HCT116 (cell line): ENCODE measurements around the gene FALEC. TPM values are rescaled to one million over a fixed set of nuclear protein-coding genes. Genes with fewer than 3 reads are reported as not detected.
A peak's percentile ranks its signal among the peaks of the same experiment; 100 is the strongest.

Experiments
- ATAC-seq: fragments of 200-7000 bp; cut with Tn5 transposase; 2 replicates; pipeline ENCODE4 v1.9.1; 2020; ENCODE audit warnings: mild to moderate bottlenecking, moderate library complexity
- BruUV-seq: library from RNA; stranded (reverse); fragments of 400-500 nt; replicated peaks from 2 replicates; lab custom pipeline; 2021; lab: Mats Ljungman, UMichigan
- CTCF ChIA-PET: fragments of 300-600 bp; sonication (Branson Sonifier 250); formaldehyde crosslinking; loops from one replicate; lab custom pipeline; 2021; ENCODE audit warnings: antibody characterized with exemption; lab: Charles Lee
- POLR2A ChIA-PET: fragments of 300-600, 350-600 bp; sonication (Branson Sonifier 250); formaldehyde crosslinking; loops from one replicate; lab custom pipeline; 2021; ENCODE audit warnings: antibody characterized with exemption; lab: Charles Lee
- RAD21 ChIA-PET, 2 experiments: fragments of 300-600 bp; sonication (Branson Sonifier 250); formaldehyde crosslinking; loops; one replicate each; lab custom pipeline; 2023; ENCODE audit warnings: low total read pairs in 2 of 2; ENCODE audit not compliant: uncharacterized antibody in 2 of 2, unreplicated experiment in 2 of 2, low non-redundant PET in 1 of 2; lab: Charles Lee
- DNase-seq: peaks from one replicate; pipeline ENCODE4 v3.0.0-alpha.2; 2010; ENCODE audit warnings: low read depth, low spot score
- H2AFZ ChIP-seq: fragments of 200-600 bp; shearing (Covaris generic), sonication (generic); 2 replicates; pipeline ENCODE4 v1.6.1; 2017; ENCODE audit warnings: low read depth, mixed run types, mixed read lengths, antibody characterized with exemption, low read length; ENCODE audit not compliant: poor library complexity, severe bottlenecking
- H3K27ac ChIP-seq: 2 replicates; pipeline ENCODE4 v1.5.1; 2012; ENCODE audit warnings: low read depth, low read length
- H3K27me3 ChIP-seq: fragments of 200-600 bp; sonication (generic); 2 replicates; pipeline ENCODE4 v1.6.1; 2016; ENCODE audit warnings: mixed run types, low read length, mixed read lengths; ENCODE audit not compliant: insufficient read depth
- H3K36me3 ChIP-seq, 2 experiments: fragments of 200-500 bp in 1 of 2; fragments of 200-600 bp in 1 of 2; sonication (Bioruptor generic) in 1 of 2; sonication (generic) in 1 of 2; 2 replicates each; pipeline versions ENCODE4 v1.5.1 to v1.6.1; 2014 to 2016; ENCODE audit warnings: low read length in 2 of 2, inconsistent platforms in 1 of 2, mixed read lengths in 1 of 2, mixed run types in 1 of 2; ENCODE audit not compliant: insufficient read depth in 2 of 2, control insufficient read depth in 1 of 2
- H3K4me1 ChIP-seq, 2 experiments: fragments of 200-600 bp in 1 of 2; sonication (generic) in 1 of 2; 2 replicates each; pipeline versions ENCODE4 v1.5.1 to v1.6.1; 2012 to 2017; ENCODE audit warnings: low read length in 2 of 2, inconsistent platforms in 1 of 2, mild to moderate bottlenecking in 1 of 2, mixed read lengths in 1 of 2, mixed run types in 1 of 2, moderate library complexity in 1 of 2; ENCODE audit not compliant: insufficient read depth in 2 of 2, control insufficient read depth in 1 of 2
- H3K4me2 ChIP-seq: fragments of 200-600 bp; sonication (generic); 2 replicates; pipeline ENCODE4 v1.6.1; 2017; ENCODE audit warnings: mixed run types, low read length, mixed read lengths
- H3K4me3 ChIP-seq, 2 experiments: fragments of 200-600 bp in 1 of 2; sonication (generic) in 1 of 2; replicated peaks in 1 of 2; 2 replicates each; pipeline ENCODE4 v1.5.1; 2011 to 2016; ENCODE audit warnings: low read length in 2 of 2, control low read depth in 1 of 2, low read depth in 1 of 2, mild to moderate bottlenecking in 1 of 2, mixed read lengths in 1 of 2, mixed run types in 1 of 2
- H3K79me2 ChIP-seq: fragments of 200-600 bp; sonication (generic); 2 replicates; pipeline ENCODE4 v1.6.1; 2017; ENCODE audit warnings: mild to moderate bottlenecking, mixed run types, low read length, moderate library complexity, mixed read lengths; ENCODE audit not compliant: insufficient read depth
- H3K9ac ChIP-seq: fragments of 200-600 bp; sonication (generic); 2 replicates; pipeline ENCODE4 v1.6.1; 2016; ENCODE audit warnings: low read length, mixed read lengths
- H3K9me2 ChIP-seq: fragments of 200-600 bp; sonication (generic), shearing (Covaris generic); 2 replicates; pipeline ENCODE4 v1.6.1; 2017; ENCODE audit warnings: mixed run types, mild to moderate bottlenecking, moderate library complexity; ENCODE audit not compliant: insufficient read depth
- H3K9me3 ChIP-seq, 2 experiments: fragments of 200-500 bp in 1 of 2; fragments of 200-600 bp in 1 of 2; sonication (Bioruptor generic) in 1 of 2; sonication (generic) in 1 of 2; 2 replicates each; pipeline ENCODE4 v1.6.1; 2014 to 2017; ENCODE audit warnings: low read length in 2 of 2, mixed read lengths in 2 of 2, inconsistent platforms in 1 of 2, low read depth in 1 of 2, mild to moderate bottlenecking in 1 of 2, mixed run types in 1 of 2, moderate library complexity in 1 of 2; ENCODE audit not compliant: control insufficient read depth in 1 of 2, insufficient read depth in 1 of 2
- H4K20me1 ChIP-seq: fragments of 200-600 bp; sonication (generic), shearing (Covaris generic); 2 replicates; pipeline ENCODE4 v1.6.1; 2017; ENCODE audit warnings: mixed run types, mild to moderate bottlenecking, moderate library complexity; ENCODE audit not compliant: insufficient read depth
- EGR1 ChIP-seq: IDR thresholded peaks from 2 replicates; pipeline ENCODE4 v1.6.1; 2012; ENCODE audit warnings: low read depth
- ELF1 ChIP-seq: IDR thresholded peaks from 2 replicates; pipeline ENCODE4 v1.6.1; 2012; ENCODE audit warnings: low read depth, borderline replicate concordance
- EZH2 ChIP-seq: fragments of 200-600 bp; sonication (generic); IDR thresholded peaks from 2 replicates; pipeline ENCODE4 v1.6.1; 2017; ENCODE audit warnings: antibody characterized with exemption, mixed run types
- EZH2phosphoT487 ChIP-seq: fragments of 200-600 bp; IDR thresholded peaks from 2 replicates; pipeline ENCODE4 v1.6.1; 2018; ENCODE audit warnings: antibody characterized with exemption, borderline replicate concordance
- JUND ChIP-seq: IDR thresholded peaks from 2 replicates; pipeline ENCODE4 v1.6.1; 2012
- MAX ChIP-seq: IDR thresholded peaks from 2 replicates; pipeline ENCODE4 v1.6.1; 2012
- POLR2AphosphoS5 ChIP-seq: IDR thresholded peaks from 2 replicates; pipeline ENCODE4 v1.6.1; 2011; ENCODE audit warnings: mild to moderate bottlenecking, low read depth, low read length, moderate library complexity
- REST ChIP-seq: IDR thresholded peaks from 2 replicates; pipeline ENCODE4 v1.6.1; 2012; ENCODE audit warnings: low read depth
- ZFX ChIP-seq: fragments of 450-650 bp; IDR thresholded peaks from 2 replicates; pipeline ENCODE4 v1.6.1; 2017
- ZNF274 ChIP-seq: fragments of 200-500 bp; sonication (Bioruptor generic); IDR thresholded peaks from 2 replicates; pipeline ENCODE4 v1.6.1; 2014; ENCODE audit warnings: mild to moderate bottlenecking, low read depth, low read length, inconsistent platforms
- intact Hi-C: fragments of 100-400 bp; cut with micrococcal nuclease; formaldehyde crosslinking; loops from 2 replicates; pipeline ENCODE4 v1.10.0; 2022
- total RNA-seq: library from RNA; stranded (reverse); gene quantifications from one replicate; pipeline ENCODE4 v1.2.1, GENCODE V29; 2021; ENCODE audit not compliant: unreplicated experiment
- TF ChIP-seq, protein P1 (sequence below), 3 experiments: fragments of 200-600 bp in 1 of 3; sonication (generic) in 1 of 3; IDR thresholded peaks in 2 of 3; conservative IDR thresholded peaks in 1 of 3; 2 replicates each; pipeline ENCODE4 v1.5.1; 2012 to 2017; ENCODE audit warnings: low read depth in 2 of 3, low read length in 2 of 3, antibody characterized with exemption in 1 of 3, borderline replicate concordance in 1 of 3, control low read depth in 1 of 3, mild to moderate bottlenecking in 1 of 3, mixed read lengths in 1 of 3, mixed run types in 1 of 3, moderate library complexity in 1 of 3; ENCODE audit not compliant: insufficient read depth in 1 of 3

Gene FALEC
- total RNA-seq, 1 experiment from 2014 or later = 0.59 TPM

- Histone ChIP-seq H3K79me2 (no peaks in the 10 kb centered on the region), H3K27ac (peak overlapping the region; percentile 56), H2AFZ (no peak overlapping the region), H3K27me3 (no peaks in the 10 kb centered on the region), H3K36me3 (no peaks in the 10 kb centered on the region), H3K9ac (peak overlapping the region; percentile 64), H3K4me3 (peak overlapping the region; percentile 63 to 67), H4K20me1 (no peaks in the 10 kb centered on the region), H3K4me1 (peaks cover 10 to 23% of the 10 kb centered on the region in 2 experiments), H3K4me2 (peak overlapping the region; percentile 87), H3K9me3 (no peaks in the 10 kb centered on the region), H3K9me2 (no peaks in the 10 kb centered on the region)
- ChIA-PET POLR2A (interaction anchor here (1.1 to 1.8 kb wide), 3 partner anchors 12 to 17 kb away, joined by 4 to 5 read pairs (median 4); no protein-coding TSS in a partner anchor), CTCF (interaction anchor here (0.6 to 2.3 kb wide), 5 partner anchors 16 to 479 kb away, joined by 3 to 19 read pairs (median 7); no protein-coding TSS in a partner anchor), RAD21 (no interaction called here)
- TSS peak; percentile 43 for BruUV-seq
- intact Hi-C loops = no loop called here
- ATAC-seq (peak; percentile 22), DNase-seq (no peak)
- TF ChIP-seq POLR2AphosphoS5 = no peak
- TF ChIP-seq, protein P1, sequence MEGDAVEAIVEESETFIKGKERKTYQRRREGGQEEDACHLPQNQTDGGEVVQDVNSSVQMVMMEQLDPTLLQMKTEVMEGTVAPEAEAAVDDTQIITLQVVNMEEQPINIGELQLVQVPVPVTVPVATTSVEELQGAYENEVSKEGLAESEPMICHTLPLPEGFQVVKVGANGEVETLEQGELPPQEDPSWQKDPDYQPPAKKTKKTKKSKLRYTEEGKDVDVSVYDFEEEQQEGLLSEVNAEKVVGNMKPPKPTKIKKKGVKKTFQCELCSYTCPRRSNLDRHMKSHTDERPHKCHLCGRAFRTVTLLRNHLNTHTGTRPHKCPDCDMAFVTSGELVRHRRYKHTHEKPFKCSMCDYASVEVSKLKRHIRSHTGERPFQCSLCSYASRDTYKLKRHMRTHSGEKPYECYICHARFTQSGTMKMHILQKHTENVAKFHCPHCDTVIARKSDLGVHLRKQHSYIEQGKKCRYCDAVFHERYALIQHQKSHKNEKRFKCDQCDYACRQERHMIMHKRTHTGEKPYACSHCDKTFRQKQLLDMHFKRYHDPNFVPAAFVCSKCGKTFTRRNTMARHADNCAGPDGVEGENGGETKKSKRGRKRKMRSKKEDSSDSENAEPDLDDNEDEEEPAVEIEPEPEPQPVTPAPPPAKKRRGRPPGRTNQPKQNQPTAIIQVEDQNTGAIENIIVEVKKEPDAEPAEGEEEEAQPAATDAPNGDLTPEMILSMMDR (IDR thresholded peaks at IDR 0.05 in 2 of 3, conservative IDR thresholded peaks at IDR 0.05 in 1 of 3; ENCODE audit: borderline replicate concordance in 1 of 3, insufficient read depth in 1 of 3, low read depth in 2 of 3, low read length in 2 of 3) = no peak
- no peak; the same call in 1 of the 2 replicates for TF ChIP-seq ZFX
- TF ChIP-seq ZNF274 = no peak
- no peak for TF ChIP-seq JUND
- no peak for TF ChIP-seq EZH2phosphoT487
- TF ChIP-seq MAX = no peak
- no peak for TF ChIP-seq EZH2
- TF ChIP-seq EGR1 = no peak
- TF ChIP-seq ELF1 = no peak
- TF ChIP-seq REST = no peak
These were observed 569 bp downstream of the FALEC start for GRCh38 chr1:150516050-150516591.
